ENCODE data around the gene DDIT4L.

- TF ChIP-seq, protein P1, sequence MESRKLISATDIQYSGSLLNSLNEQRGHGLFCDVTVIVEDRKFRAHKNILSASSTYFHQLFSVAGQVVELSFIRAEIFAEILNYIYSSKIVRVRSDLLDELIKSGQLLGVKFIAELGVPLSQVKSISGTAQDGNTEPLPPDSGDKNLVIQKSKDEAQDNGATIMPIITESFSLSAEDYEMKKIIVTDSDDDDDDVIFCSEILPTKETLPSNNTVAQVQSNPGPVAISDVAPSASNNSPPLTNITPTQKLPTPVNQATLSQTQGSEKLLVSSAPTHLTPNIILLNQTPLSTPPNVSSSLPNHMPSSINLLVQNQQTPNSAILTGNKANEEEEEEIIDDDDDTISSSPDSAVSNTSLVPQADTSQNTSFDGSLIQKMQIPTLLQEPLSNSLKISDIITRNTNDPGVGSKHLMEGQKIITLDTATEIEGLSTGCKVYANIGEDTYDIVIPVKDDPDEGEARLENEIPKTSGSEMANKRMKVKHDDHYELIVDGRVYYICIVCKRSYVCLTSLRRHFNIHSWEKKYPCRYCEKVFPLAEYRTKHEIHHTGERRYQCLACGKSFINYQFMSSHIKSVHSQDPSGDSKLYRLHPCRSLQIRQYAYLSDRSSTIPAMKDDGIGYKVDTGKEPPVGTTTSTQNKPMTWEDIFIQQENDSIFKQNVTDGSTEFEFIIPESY (IDR thresholded peaks at IDR 0.05; ENCODE audit: borderline replicate concordance, low read depth): no peak
- TF ChIP-seq CTCF (IDR thresholded peaks at IDR 0.05) (no peak), TAF1 (IDR thresholded peaks at IDR 0.05; ENCODE audit: borderline replicate concordance, low read depth, low read length) (no peak), CHD2 (IDR thresholded peaks at IDR 0.05; ENCODE audit: low read length, partially characterized antibody) (no peak), RXRA (IDR thresholded peaks at IDR 0.05; ENCODE audit: borderline replicate concordance, low read depth) (no peak), RAD21 (IDR thresholded peaks at IDR 0.05; ENCODE audit: low read length) (no peak), NFIC (IDR thresholded peaks at IDR 0.05; ENCODE audit: borderline replicate concordance) (no peak), POLR2AphosphoS5 (IDR thresholded peaks at IDR 0.05; ENCODE audit: low read depth, low read length) (0 out of 2 replicates have a peak, but pooled peaks have one; percentile 36), EP300 (IDR thresholded peaks at IDR 0.05; ENCODE audit: borderline replicate concordance in 1 of 2, low read depth in 1 of 2, low read length in 1 of 2) (no peak), MAX (IDR thresholded peaks at IDR 0.05; ENCODE audit: low read depth) (0 out of 2 replicates have a peak, but pooled peaks have one; percentile 18), MXI1 (IDR thresholded peaks at IDR 0.05; ENCODE audit: low read depth, low read length) (no peak)
These were observed at the start of gene DDIT4L for GRCh38 chr4:100189820-100190642.
